GDM1 (cell line): ENCODE data around the gene GALNT13.

ENCODE experiments used
- DNase-seq: peaks from one replicate; lab custom pipeline; 2025; lab: John Stamatoyannopoulos, UW

GALNT13 gene

GRCh38 chr2:154226931-154227330 lies 355.2 kb downstream of the GALNT13 start:
- DNase-seq, result no peak

- DNase-seq, result no peak
Observed at GRCh38 chr2:154228566-154229280, 357.0 kb downstream of the GALNT13 start.

GRCh38 chr2:154229966-154230365 lies 358.2 kb downstream of the GALNT13 start:
- DNase-seq, result no peak

DNA sequence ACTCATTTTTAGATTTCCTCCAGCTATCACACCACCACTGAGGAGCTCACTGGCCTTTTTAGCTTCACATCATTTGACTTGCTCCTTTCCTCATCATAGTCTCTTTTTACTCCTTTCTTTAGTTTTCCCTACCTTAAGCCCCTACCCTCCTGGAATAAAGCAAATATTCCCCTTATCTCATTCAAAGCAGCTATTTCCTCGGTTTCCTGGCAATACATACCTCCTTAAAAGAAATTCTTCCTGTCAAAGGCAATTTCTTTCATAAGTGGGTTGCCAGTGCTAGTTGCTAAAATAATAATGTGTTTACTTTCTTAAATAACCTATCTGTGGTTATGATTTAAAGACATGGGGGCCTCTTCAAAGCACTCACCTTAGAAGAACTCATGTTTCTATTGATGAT lies 359.3 kb downstream of the GALNT13 start:
- no peak for DNase-seq

DNA sequence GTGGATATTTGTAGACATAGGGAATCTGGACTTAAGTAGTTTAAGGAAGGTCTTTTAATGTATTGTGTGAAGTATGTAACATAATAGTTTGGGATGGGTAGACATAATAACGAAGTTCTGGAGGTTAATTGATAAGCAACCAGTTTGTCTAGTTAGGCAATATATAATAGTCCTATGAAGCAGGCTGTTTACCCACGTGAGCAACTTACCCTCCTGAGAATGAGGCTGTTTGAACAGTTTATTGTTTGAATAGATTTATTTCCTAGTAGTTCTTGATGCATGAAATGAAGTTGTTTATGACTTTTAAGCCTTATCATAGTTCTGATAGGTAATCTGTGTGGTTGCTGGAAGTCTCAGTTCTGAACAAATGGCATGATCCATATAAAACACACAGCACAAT lies 361.5 kb downstream of the GALNT13 start:
- no peak for DNase-seq

- DNase-seq, result no peak
Observed at GRCh38 chr2:154238252-154238651, 366.5 kb downstream of the GALNT13 start.

GRCh38 chr2:154240316-154240715 lies 368.6 kb downstream of the GALNT13 start:
- DNase-seq, result no peak

DNA sequence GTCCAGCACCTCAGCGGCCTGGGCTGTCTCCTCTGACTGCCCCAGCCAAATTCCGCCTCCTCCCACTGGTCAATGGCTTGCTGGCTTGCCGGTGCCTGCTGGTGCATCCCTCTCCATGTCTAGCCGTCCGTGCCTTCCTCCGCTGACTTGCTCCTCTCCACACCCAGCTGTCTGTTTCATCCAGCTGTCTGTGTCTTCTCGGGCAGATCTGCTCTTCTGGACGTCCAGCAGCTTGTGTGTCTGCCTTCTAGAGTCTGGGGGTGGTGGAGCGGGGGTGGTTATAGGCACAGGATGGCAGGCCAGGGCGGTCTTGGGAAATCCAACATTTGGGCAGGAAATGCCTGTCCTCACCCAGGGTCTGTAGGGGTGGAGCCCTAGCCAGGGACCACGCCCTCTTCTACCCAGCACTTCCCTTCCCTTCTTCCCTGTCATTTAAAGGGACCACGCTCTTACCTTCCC lies 369.2 kb downstream of the GALNT13 start:
- no peak for DNase-seq

DNA sequence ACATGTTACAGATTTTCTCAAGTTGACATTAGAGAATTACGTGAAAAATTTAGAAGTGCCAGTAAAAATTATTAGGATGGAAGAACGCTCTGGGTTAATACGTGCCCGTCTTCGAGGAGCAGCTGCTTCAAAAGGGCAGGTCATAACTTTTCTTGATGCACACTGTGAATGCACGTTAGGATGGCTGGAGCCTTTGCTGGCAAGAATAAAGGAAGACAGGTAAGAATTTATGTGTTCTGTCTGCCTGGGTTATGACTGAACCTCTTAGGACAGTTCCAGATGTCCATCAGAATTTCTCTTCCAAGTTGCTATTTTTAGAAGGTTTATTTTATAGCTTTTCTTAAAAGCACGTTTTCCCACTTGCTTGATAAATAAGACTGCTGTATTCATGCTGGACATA lies 371.0 kb downstream of the GALNT13 start:
- no peak for DNase-seq

- DNase-seq, result no peak
Observed at GRCh38 chr2:154243685-154244084, 372.0 kb downstream of the GALNT13 start.

GRCh38 chr2:154244932-154245331 lies 373.2 kb downstream of the GALNT13 start:
- no peak for DNase-seq

DNA sequence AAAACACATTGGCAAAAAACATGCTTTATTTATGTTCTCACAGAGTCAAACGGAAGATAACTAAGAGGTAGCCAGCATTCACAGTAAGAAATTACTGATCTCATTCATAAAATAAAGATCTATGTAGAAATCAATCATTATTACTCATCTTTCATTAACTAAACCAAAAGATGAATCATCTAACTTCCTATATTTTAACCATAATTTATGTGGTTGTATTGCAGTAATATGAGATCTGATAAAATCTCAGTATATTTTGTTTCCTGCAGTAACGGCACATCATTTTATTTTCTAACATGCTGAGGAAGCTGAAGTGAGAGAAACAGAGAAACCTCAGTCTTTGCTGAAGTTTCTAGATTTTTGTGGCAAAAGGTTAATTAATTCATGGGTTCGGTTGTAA lies 375.8 kb downstream of the GALNT13 start:
- no peak for DNase-seq

- no peak for DNase-seq
Observed at GRCh38 chr2:154256136-154256535, 384.4 kb downstream of the GALNT13 start.

DNA sequence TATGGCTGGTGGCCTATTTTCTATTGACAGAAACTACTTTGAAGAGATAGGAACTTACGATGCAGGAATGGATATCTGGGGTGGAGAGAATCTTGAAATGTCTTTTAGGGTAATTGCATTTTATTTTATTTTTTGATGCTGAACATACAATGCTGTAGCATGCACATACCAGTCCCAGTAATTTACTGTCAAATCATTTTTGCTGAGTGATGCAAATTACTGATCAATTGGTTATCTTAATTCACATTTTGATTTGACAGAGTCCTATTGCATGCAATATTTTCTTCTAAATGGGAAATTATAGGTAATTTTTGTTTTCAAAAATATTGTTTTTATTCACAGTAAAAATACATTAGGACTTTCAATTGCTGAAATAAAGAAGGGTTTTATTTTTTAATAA lies 387.3 kb downstream of the GALNT13 start:
- DNase-seq, result no peak

DNA sequence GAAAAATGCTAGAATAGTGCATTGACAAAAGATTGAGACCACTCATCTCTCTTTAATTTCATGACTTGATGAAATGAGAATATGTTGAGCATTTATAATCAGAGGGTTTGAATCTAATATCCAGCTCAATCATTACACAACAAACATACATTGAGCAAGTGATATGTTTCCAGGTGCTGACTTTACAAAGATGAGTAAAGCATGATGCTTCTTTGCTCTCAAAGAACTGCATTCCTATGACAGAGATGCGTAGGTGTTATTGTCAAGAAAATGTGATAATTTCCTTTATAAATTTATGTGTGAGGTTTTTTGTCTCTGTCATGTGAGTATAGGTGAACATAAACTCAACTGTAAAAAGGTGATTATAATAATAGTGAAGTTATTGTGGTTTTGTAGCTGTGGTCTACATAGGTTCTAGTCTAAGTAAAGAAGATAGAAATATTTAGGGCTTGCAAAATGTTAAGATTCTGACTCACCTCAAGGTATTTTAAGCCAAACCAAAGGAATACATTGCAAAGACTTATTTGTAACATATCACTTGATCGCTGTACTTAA lies 389.8 kb downstream of the GALNT13 start:
- DNase-seq, result no peak

- no peak for DNase-seq
Observed at GRCh38 chr2:154263206-154263605, 391.5 kb downstream of the GALNT13 start.

DNA sequence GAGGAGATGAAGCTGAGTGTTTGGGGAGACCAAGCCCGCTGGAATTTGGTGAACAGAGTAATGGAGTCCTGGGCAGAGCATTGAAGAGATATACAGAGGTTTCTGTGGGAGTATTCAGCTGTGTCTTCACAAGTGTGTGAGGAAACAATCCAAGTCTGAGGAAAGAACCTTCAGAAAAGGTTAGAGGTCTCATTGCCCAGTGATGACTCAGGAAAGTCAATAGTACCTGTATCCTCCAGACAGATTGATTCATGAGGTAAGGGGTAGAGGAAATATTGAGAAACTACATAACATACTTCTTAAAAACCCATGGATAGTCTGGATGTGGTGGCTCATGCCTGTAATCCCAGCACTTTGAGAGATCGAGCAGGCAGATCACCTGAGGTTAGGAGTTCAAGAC lies 392.3 kb downstream of the GALNT13 start:
- no peak for DNase-seq

DNA sequence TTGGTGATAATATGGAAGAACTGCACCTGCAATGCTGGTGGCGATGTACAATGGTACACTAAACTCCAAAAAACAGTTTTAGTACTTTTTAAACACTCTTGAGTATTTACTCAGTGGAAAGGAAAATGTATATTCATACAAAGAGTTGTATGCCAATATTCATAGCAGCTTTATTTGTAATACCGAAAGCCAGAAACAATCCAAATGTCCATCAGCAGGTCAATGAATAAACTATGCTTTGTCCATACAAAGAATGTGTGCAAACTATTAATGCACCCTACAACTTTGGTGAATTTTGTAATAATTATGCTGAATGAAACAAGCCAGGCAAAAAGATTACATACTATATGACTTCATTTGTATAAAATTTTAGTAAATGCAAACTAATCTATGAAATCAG lies 396.3 kb downstream of the GALNT13 start:
- DNase-seq, result no peak

- DNase-seq, result no peak
Observed at GRCh38 chr2:154280543-154280942, 408.8 kb downstream of the GALNT13 start.

DNA sequence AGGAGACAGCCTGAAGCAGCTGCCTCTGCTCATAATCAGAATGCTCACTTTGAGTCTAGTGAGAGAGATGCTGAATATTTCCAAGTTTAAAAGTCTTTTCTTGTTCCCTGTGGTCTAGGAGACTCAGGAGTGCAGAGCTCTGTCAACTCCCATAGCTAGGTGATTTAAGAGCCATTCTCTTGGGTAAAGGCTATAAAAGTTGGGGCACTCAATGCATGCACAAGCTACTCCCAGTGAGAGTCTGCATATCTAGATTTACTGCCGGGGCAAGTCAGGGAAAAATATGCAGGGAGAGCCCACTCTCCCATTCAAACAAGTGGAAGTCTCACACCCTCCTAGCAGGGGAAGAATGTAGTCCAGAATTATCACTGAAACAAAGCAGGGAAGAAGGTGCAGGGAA lies 418.1 kb downstream of the GALNT13 start:
- DNase-seq, result no peak

GRCh38 chr2:154291511-154291910 lies 419.8 kb downstream of the GALNT13 start:
- no peak for DNase-seq

DNA sequence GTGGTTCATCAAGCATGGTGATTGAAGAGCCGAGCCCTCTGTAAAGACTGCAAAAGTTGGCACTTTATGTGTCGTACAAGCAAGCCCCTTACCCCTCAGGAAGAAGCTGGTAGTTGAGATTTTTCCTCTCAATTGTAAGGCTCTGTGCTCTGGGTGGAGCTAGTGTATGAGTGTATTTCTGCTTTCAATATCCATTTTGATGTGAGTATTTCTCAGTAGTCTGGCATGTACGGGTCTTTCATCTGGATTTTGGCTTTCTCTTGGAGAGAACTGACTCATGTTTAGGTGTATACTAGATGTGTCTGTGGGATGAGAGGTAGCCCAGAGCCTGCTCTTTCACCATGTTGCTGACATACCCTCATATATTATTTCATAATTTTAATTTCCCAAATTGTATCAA lies 420.2 kb downstream of the GALNT13 start:
- no peak for DNase-seq

- DNase-seq, result no peak
Observed at GRCh38 chr2:154293864-154294263, 422.1 kb downstream of the GALNT13 start.
